ENCODE results near the gene PHOX2B. TPM values are rescaled to one million over a fixed set of nuclear protein-coding genes. Genes with fewer than 3 reads are reported as not detected.

PHOX2B gene
- total and polyA plus RNA-seq, 2 of the 8 experiments (the other 6 are each of a cell fraction or from before 2014, with no cell fraction given) = not detected

- POLR2A ChIA-PET (ENCODE audit: partially characterized antibody) = interaction anchor here (0.8 to 1.6 kb wide), 4 partner anchors 98 to 128 kb away, joined by 3 to 4 read pairs (median 4); no protein-coding TSS in a partner anchor
- H3K9ac ChIP-seq (replicated peaks in 1 of 4; ENCODE audit: extremely low read depth in 1 of 4, low read depth in 3 of 4, low read length in 3 of 4) = no peak overlapping the region
- peaks cover 7 to 22% of the 10 kb centered on the region in 2 experiments for H4K20me1 ChIP-seq (replicated peaks in 1 of 2; ENCODE audit: control insufficient read depth in 1 of 2, insufficient read depth in 2 of 2, low read length in 2 of 2)
- peaks cover 79 to 100% (median 97%) of the 10 kb centered on the region in 4 experiments for H3K27me3 ChIP-seq (replicated peaks in 1 of 4; ENCODE audit: control insufficient read depth in 3 of 4, extremely low read depth in 1 of 4, insufficient read depth in 3 of 4, low read length in 3 of 4)
- no peak overlapping the region for H3K23ac ChIP-seq (ENCODE audit: insufficient read length)
- H3K9me3 ChIP-seq (ENCODE audit: insufficient read depth in 2 of 2, low read depth in 1 of 2, low read length in 1 of 2) = no peaks in the 10 kb centered on the region
- no peak overlapping the region for H3K14ac ChIP-seq (ENCODE audit: insufficient read length)
- no peak overlapping the region for H2AK5ac ChIP-seq (ENCODE audit: low read depth, low read length)
- no peaks in the 10 kb centered on the region for H3K79me1 ChIP-seq (ENCODE audit: low read depth, low read length)
- DNase-seq (ENCODE audit: low read depth in 1 of 2, low spot score in 2 of 2) = peak in 1 of 2 experiments; percentile 74
- no peak overlapping the region for H3K27ac ChIP-seq (ENCODE audit: low read depth, low read length)
- H2BK5ac ChIP-seq (ENCODE audit: low read depth, low read length) = no peak overlapping the region
- no peak overlapping the region for H2BK12ac ChIP-seq (ENCODE audit: low read depth, low read length)
- no peak for FAIRE-seq
- H4K91ac ChIP-seq (replicated peaks; ENCODE audit: insufficient read length, low read length) = no peak overlapping the region
- peak overlapping the region; percentile 93 for H3K4me2 ChIP-seq (ENCODE audit: insufficient read depth in 1 of 2, low read depth in 2 of 2, low read length in 2 of 2)
- H2AFZ ChIP-seq (ENCODE audit: low read length) = no peak overlapping the region
- peaks cover 0 to 2% (median 0%) of the 10 kb centered on the region in 4 experiments; a peak in 1 of 8 replicates for H3K36me3 ChIP-seq (ENCODE audit: control insufficient read depth in 2 of 4, insufficient read depth in 4 of 4, low read length in 3 of 4)
- peaks cover 8 to 38% (median 19%) of the 10 kb centered on the region in 4 experiments for H3K4me1 ChIP-seq (replicated peaks in 1 of 4; ENCODE audit: control insufficient read depth in 3 of 4, insufficient read depth in 4 of 4, low read length in 3 of 4)
- peaks cover 11% of the 10 kb centered on the region for H3K23me2 ChIP-seq (ENCODE audit: low read depth, low read length)
- peak overlapping the region; percentile 38 to 60 (median 48); a peak in 7 of 8 replicates for H3K4me3 ChIP-seq (ENCODE audit: extremely low read depth in 1 of 4, insufficient read depth in 2 of 4, low read depth in 3 of 4, low read length in 4 of 4)
- no peak overlapping the region for H2BK15ac ChIP-seq (ENCODE audit: low read length)
- no peak overlapping the region for H3K56ac ChIP-seq (replicated peaks; ENCODE audit: insufficient read length, low read depth, low read length)
- TF ChIP-seq CTBP2 (IDR thresholded peaks at IDR 0.05; ENCODE audit: borderline replicate concordance, insufficient read depth, insufficient read length, low read length) (peak; percentile 98), CTCF (IDR thresholded peaks at IDR 0.05; ENCODE audit: control extremely low read depth in 1 of 3, insufficient read depth in 1 of 3, low read depth in 1 of 3, low read length in 3 of 3) (peak; percentile 16 to 24 (median 23); a peak in 3 of 4 replicates), RAD21 (IDR thresholded peaks at IDR 0.05 in 1 of 2, conservative IDR thresholded peaks at IDR 0.05 in 1 of 2; ENCODE audit: low read depth in 2 of 2, low read length in 2 of 2) (peak in 1 of 2 experiments; percentile 23; a peak in 1 of 4 replicates), PHF8 (conservative IDR thresholded peaks at IDR 0.05; ENCODE audit: low read depth, low read length) (no peak), CBX8 (IDR thresholded peaks at IDR 0.05; ENCODE audit: borderline replicate concordance, low read depth, low read length) (0 out of 2 replicates have a peak, but pooled peaks have one; percentile 39)
- H3K79me2 ChIP-seq (ENCODE audit: control insufficient read depth in 1 of 2, insufficient read depth in 2 of 2, low read length in 2 of 2) = no peaks in the 10 kb centered on the region
- CTCF ChIA-PET (ENCODE audit: partially characterized antibody) = interaction anchor here (0.7 to 1.7 kb wide), 11 partner anchors 25 to 136 kb away, joined by 3 to 7 read pairs (median 3); no protein-coding TSS in a partner anchor
- H3K18ac ChIP-seq (ENCODE audit: extremely low read depth, low read length) = no peak overlapping the region; the same call in 1 of the 2 replicates
- no peak overlapping the region for H4K8ac ChIP-seq (ENCODE audit: extremely low read depth, insufficient read depth, low read length)
- H2BK20ac ChIP-seq (ENCODE audit: low read length) = no peak overlapping the region; the same call in 1 of the 2 replicates
- H3K4ac ChIP-seq (replicated peaks; ENCODE audit: insufficient read length, low read depth, low read length) = no peak overlapping the region
- WGBS, 2 experiments (ENCODE audit: extremely low coverage in 1 of 2, insufficient coverage in 1 of 2, insufficient read length in 1 of 2, insufficient replicate concordance in 2 of 2, low coverage in 1 of 2, low lambda C conversion rate in 2 of 2, missing lambda C conversion rate in 1 of 2) = 4% methylated on average over 22 of the region's 34 CpGs; no CpG with 5 or more reads in 1 of the 2 experiments
- no peak overlapping the region for H2BK120ac ChIP-seq (replicated peaks; ENCODE audit: low read depth, low read length)
- H4K5ac ChIP-seq (ENCODE audit: insufficient read length, low read depth, low read length) = no peak overlapping the region
Measured at GRCh38 chr4:41751449-41752061, 3.0 kb upstream of the PHOX2B start.
